Uterus (tissue), 4 donors: Measurements from ENCODE around the gene ASPHD2. TPM values are rescaled to one million over a fixed set of nuclear protein-coding genes. Genes with fewer than 3 reads are reported as not detected.

ENCODE experiments used
- DNase-seq, 2 donors: peaks; one replicate each; pipeline ENCODE4 v3.0.0-alpha.2; 2019 to 2020
- H3K27ac ChIP-seq, 2 donors: fragments of 200-600 bp; sonication (generic); 1 replicate in 1 of 2; 2 replicates in 1 of 2; pipeline ENCODE4 v1.5.1; 2016 to 2018
- H3K27me3 ChIP-seq, 2 donors: fragments of 200-600 bp; sonication (generic); one replicate each; pipeline ENCODE4 v1.5.1; 2018 to 2019; ENCODE audit warnings: control low read depth in 1 of 2
- H3K36me3 ChIP-seq, 2 donors: fragments of 200-600 bp; sonication (generic); one replicate each; pipeline ENCODE4 v1.5.1; 2019; ENCODE audit warnings: control low read depth in 1 of 2
- H3K4me1 ChIP-seq, 2 donors: fragments of 200-600 bp; sonication (generic); one replicate each; pipeline ENCODE4 v1.5.1; 2018 to 2019; ENCODE audit warnings: control low read depth in 1 of 2
- H3K4me3 ChIP-seq, 2 donors: fragments of 200-600 bp; sonication (generic); 1 replicate in 1 of 2; 2 replicates in 1 of 2; pipeline ENCODE4 v1.5.1; 2018 to 2019; ENCODE audit warnings: mild to moderate bottlenecking in 1 of 2
- H3K9me3 ChIP-seq, 2 donors: fragments of 200-600 bp; sonication (generic); one replicate each; pipeline ENCODE4 v1.5.1; 2019; ENCODE audit warnings: control low read depth in 1 of 2
- CTCF ChIP-seq, 4 experiments: fragments of 200-600 bp in 2 of 4; fragments of 450-650 bp in 2 of 4; sonication (generic) in 2 of 4; IDR thresholded peaks; one replicate each; pipeline ENCODE4 v1.5.1; 2016 to 2019; ENCODE audit warnings: antibody characterized with exemption in 4 of 4, mild to moderate bottlenecking in 2 of 4, moderate library complexity in 1 of 4
- POLR2A ChIP-seq, 2 donors: fragments of 450-650 bp; IDR thresholded peaks; one replicate each; pipeline ENCODE4 v1.6.1; 2016; ENCODE audit warnings: antibody characterized with exemption in 2 of 2, mild to moderate bottlenecking in 1 of 2, moderate library complexity in 1 of 2
- intact Hi-C: fragments of 100-400 bp; cut with DNase I; formaldehyde crosslinking; loops from one replicate; pipeline ENCODE4 v1.15.1; 2023; ENCODE audit warnings: low total_unique reads
- total RNA-seq, 4 donors: library from RNA; depleted of rRNA in 3 of 4; stranded (reverse); fragments of >200 nt in 3 of 4; gene quantifications; one replicate each; pipeline versions ENCODE4 v1.1.0 to v1.2.4, GENCODE V29; 2014 to 2023
- donor health status: DM: yes; HTN: yes; CAD: no.

Gene ASPHD2
- total RNA-seq, 4 donors from 2014 or later = 0.83 to 1.8 TPM; not detected in 2

GRCh38 chr22:26432619-26433311 is 3.7 kb downstream of the ASPHD2 start:
- no peak for DNase-seq
- H3K27me3 ChIP-seq = no peaks in the 10 kb centered on the region
- no peaks in the 10 kb centered on the region for H3K9me3 ChIP-seq
- no peak for TF ChIP-seq CTCF (IDR thresholded peaks at IDR 0.05)
- no peak for TF ChIP-seq POLR2A (IDR thresholded peaks at IDR 0.05)
- H3K4me1 ChIP-seq = no peaks in the 10 kb centered on the region
- intact Hi-C loops = no loop called here
- no peak overlapping the region for H3K4me3 ChIP-seq
- no peak overlapping the region for H3K27ac ChIP-seq
- no peaks in the 10 kb centered on the region for H3K36me3 ChIP-seq

GRCh38 chr22:26433805-26434204 is 4.7 kb downstream of the ASPHD2 start:
- DNase-seq = no peak
- intact Hi-C loops = no loop called here
- TF ChIP-seq CTCF (IDR thresholded peaks at IDR 0.05) (no peak), POLR2A (IDR thresholded peaks at IDR 0.05) (no peak)
- Histone ChIP-seq H3K27ac (no peak overlapping the region), H3K9me3 (no peaks in the 10 kb centered on the region), H3K4me1 (no peaks in the 10 kb centered on the region), H3K4me3 (no peak overlapping the region), H3K27me3 (no peaks in the 10 kb centered on the region), H3K36me3 (no peaks in the 10 kb centered on the region)

GRCh38 chr22:26435327-26436093 is 6.5 kb downstream of the ASPHD2 start:
- H3K4me1 ChIP-seq = no peaks in the 10 kb centered on the region

GRCh38 chr22:26436903-26437515 is 7.9 kb downstream of the ASPHD2 start:
- no peak overlapping the region for H3K4me3 ChIP-seq
- no peaks in the 10 kb centered on the region for H3K36me3 ChIP-seq
- H3K27me3 ChIP-seq = no peaks in the 10 kb centered on the region
- intact Hi-C loops = no loop called here
- no peak for DNase-seq
- no peaks in the 10 kb centered on the region for H3K9me3 ChIP-seq
- TF ChIP-seq POLR2A (IDR thresholded peaks at IDR 0.05) = no peak
- no peak for TF ChIP-seq CTCF (IDR thresholded peaks at IDR 0.05)
- H3K4me1 ChIP-seq = no peaks in the 10 kb centered on the region
- H3K27ac ChIP-seq = no peak overlapping the region

More at GRCh38 chr22:26435327-26436093, 6.5 kb downstream of the ASPHD2 start:
- no peak overlapping the region for H3K4me3 ChIP-seq
- no peaks in the 10 kb centered on the region for H3K36me3 ChIP-seq
- H3K9me3 ChIP-seq = no peaks in the 10 kb centered on the region
- DNase-seq = no peak
- TF ChIP-seq CTCF (IDR thresholded peaks at IDR 0.05) (no peak), POLR2A (IDR thresholded peaks at IDR 0.05) (no peak)
- no peak overlapping the region for H3K27ac ChIP-seq
- intact Hi-C loops = no loop called here
- H3K27me3 ChIP-seq = no peaks in the 10 kb centered on the region
